AML-193 (cell line): Measurements from ENCODE around the gene BCAS4.
"Not testable (repeated sequence)": the region's sequence is repeated elsewhere in the genome, so short reads cannot be mapped to it uniquely, and the experiment has no call there.

ENCODE experiments used
- DNase-seq, 2 experiments: peaks; one replicate each; lab custom pipeline; 2025; lab: John Stamatoyannopoulos, UW

The BCAS4 gene

GRCh38 chr20:50799176-50799889 is 4.5 kb downstream of the BCAS4 start:
- no peak for DNase-seq

GRCh38 chr20:50799890-50800550 is 5.2 kb downstream of the BCAS4 start:
- DNase-seq = no peak

DNA sequence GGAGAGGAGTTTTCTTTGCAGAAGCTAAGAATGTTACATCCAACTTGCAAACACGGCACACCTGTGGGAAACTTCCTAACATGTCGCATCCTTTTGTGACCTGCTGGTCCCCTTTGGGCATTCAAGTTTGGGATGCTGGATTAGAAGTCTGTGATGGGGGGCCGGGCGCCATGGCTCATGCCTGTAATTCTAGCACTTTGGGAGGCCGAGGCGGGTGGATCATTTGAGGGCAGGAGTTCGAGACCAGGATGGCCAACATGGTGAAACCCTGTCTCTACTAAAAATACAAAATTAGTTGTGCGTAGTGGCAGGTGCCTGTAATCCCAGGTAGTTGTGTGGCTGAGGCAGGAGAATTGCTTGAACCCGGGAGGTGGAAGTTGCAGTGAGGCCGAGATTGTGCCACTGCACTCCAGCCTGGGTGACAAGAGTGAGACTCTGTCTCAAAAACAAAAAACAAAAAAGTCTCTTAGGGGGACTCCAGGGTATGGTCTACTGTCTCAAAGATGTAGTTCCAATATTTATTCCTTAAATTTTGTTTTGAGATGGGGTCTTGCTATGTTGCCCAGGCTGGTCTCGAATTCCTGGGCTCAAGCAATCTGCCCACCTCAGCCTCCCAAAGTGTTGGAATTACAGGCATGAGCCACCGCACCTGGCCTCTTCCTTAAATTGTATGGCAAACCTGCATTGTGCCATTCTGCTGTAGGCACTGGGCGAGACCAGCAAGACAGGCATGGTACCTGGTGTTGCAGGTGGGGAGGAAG is 6.3 kb downstream of the BCAS4 start:
- DNase-seq = not testable (repeated sequence)

DNA sequence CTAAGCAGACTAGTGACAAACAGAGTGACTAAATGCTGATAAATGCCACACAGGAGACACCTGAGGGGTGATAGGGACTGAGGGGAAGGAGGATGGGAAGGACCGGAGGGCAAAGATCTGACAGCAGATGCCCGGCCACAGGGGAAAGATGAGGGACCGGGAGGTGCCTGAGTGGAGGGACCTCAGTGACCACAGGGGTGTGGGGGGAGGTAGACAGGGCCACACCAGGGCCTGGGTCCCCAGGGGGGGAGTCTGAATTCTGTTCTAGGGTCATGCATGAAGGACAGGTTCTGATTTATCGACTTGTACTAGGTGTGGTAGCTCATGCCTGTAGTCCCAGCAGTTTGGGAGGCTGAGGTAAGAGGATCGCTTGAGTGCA is 6.9 kb downstream of the BCAS4 start:
- DNase-seq = no peak

- DNase-seq = no peak
These were observed 7.4 kb downstream of the BCAS4 start for GRCh38 chr20:50802289-50802688.

DNA sequence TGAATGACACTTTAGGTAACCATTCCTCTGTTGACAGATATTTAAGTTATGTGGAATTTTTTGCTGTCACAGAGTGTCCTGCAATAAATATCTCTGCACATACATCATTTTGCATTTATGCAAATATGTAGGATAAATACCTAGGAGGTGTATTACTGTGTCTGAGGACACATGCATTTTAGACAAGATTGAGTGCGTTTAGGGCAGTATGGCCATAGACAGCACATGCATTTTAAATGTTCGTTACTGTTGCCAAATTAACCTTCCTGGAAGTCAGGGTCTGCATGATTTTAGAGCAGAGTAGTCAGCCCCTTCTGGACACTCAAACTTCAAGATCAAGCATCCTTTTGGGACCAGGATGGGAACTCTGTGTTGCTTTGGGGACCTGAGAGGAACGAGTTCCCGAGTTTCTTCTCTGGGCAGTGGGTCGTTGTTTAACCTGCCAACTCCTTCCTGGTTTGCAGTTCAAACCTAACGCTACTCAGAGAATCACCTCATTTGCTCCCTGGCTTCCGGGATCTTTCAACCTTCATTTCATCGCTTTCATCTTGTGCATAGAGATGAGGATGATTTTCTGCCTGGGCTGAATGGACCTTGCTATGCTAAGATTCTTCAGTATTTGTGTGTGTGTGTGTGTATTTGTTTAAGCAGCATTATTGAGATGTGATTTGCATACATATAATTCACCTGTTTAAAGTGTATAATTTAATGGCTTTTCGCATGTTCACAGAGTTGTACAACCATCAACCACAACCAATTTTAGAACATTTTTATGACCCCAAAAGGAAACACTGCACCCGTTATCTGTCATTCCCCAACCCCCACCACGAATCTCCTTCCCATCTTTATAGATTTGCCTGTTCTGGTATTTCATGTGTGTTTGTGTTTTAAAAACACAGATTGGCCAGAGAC is 9.8 kb downstream of the BCAS4 start:
- no peak for DNase-seq

- no peak for DNase-seq
These were observed 10.5 kb downstream of the BCAS4 start for GRCh38 chr20:50805349-50805684.

GRCh38 chr20:50806126-50806768 is 11.4 kb downstream of the BCAS4 start:
- no peak for DNase-seq

DNA sequence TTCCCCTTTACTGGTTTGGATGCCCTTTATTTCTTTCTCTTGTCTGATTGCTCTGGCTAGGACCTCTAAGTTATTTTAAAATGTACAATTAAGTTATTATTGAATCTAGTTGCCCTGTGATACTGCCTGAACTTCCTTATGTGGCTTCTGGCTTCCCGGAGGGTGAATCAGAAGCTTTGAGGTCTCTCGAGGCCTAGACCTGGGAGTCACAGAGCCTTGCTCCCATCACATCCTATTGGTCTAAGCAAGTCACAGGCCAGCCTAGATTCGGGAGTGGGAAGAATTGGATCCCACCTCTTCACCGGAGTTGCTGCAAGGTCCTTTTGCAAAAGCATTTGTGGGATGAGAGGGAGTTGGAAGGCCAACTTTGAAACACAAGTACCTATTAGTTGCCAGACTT is 15.2 kb downstream of the BCAS4 start:
- DNase-seq = no peak

DNA sequence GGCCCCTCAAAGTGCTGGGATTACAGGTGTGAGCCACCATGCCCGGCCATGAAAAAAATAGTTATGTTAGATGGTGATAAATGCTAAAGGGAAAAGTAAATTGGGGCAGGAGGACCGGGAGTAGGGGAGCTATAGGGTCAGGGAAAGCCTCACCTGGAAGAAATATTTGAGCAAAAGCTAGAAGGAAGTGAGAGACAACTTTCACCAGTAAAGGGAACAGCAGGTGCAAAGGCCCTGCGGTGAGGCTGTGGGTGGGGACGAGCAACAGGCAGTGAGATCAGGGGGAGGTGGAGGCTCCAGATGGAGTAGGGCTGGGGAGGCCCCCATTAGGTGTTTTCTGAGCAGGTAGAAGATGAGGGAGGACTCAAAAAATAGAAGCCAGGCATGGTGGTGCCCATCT is 16.0 kb downstream of the BCAS4 start:
- DNase-seq = no peak

DNA sequence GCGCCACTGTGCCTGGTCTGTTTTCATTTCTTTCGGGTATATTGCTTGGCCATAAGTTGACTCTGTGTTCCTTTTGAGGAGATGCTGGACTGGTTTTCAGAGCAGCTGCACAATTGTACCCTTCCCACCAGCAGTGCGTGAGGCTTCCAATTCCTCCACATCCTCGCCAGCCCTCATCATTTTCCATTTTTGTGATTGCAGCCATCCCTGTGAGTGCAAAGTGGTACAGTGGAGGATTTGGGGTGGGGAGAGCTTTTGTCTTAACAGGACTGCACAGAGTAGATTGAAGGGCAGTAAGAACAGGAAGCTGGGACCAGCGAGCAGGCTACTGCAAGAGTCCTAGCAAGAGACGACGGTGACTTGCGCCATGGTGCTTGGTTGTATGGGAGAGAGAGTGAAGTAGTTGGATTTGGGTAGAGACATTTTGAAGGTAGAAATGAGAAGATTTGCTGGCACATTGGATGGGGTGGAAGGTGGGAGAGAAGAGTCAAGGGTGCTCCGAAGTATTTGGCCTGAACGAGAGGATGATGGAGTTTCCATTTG is 18.3 kb downstream of the BCAS4 start:
- DNase-seq = no peak

- DNase-seq = no peak
These were observed 18.9 kb downstream of the BCAS4 start for GRCh38 chr20:50813801-50814200.

- no peak for DNase-seq
These were observed 19.7 kb downstream of the BCAS4 start for GRCh38 chr20:50814438-50815161.

DNA sequence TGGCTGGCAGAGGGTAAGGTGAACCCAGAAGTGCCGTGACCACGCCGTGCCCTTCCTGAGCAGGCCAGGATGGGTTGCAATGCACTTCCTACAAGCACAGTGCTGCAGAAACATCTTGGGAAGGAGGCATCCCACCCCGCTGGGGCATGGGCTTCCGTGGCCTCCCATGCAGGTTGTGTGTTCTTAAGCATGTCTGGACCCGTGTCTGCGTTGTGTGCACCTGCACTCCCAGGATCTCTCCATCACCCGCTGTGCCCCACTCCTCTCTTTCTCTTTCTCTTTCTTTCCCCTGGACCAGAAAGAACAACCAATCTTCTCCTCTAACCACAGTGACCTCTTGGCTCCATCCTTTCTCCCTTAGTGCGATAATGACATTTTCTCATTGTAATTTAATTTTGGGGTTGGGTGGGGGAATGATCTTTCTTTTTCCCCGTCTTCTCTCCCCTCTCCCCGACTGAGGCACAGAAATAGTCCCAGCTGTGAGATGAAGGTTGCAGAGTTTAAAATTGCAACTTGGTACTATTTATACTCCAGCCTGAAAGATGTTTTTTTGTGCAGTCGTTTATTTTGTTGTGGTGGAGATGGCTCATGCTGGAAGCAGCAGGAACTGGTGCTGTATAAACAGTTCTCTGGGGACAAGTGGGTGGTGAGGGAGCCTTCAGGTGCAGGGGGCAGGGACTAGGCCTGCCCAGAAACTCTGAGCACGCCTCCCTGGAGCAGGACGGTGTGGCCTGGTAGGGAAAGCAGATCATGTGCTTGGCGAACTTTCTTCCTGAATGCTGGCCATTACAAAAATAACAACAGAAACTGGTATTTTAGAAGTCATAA is 20.5 kb downstream of the BCAS4 start:
- no peak for DNase-seq

DNA sequence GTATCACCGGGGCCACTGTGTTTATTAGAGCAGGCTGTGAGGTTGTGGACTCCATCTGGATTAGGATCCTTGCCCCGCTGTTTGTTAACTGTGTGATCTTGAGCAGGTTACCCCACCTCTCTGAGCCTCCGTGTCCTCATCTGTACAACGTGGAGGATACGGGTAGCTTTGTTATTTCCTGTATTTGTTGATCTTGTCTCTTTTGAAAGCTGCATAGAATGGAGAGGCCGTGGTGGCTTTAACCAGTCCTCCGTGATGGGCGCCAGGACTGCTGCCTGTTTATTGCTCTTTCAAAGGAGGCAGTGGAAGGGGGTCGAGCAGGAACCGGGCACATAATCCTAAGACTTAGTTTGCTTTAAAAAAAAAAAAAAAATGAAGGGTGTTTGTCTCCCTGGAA is 22.9 kb downstream of the BCAS4 start:
- no peak for DNase-seq

DNA sequence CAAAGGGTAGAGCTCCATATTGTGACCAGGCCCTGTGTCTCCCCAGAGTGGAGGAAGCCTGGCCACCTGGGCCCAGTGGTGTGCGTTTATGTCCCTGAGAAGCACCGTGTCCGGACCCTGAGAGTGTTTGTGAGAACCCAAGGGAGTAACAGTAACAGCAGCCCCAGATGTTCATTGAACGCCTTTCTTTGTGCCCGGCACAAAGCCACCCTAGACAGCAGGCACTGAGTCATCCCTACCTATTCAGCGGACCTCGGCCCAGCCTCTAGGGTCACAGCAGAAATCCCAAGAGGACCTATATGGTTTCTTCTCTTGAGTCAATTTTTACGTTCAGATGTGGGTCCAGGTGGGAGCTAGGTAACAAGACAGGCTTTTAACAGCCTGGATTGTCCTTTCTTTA is 24.5 kb downstream of the BCAS4 start:
- no peak for DNase-seq

- DNase-seq = no peak
These were observed 25.8 kb downstream of the BCAS4 start for GRCh38 chr20:50820515-50821256.

- no peak for DNase-seq
These were observed 26.5 kb downstream of the BCAS4 start for GRCh38 chr20:50821257-50821921.

GRCh38 chr20:50821994-50822393 is 27.1 kb downstream of the BCAS4 start:
- DNase-seq = no peak
